Measurements from ENCODE around the gene CDH16.
A peak's percentile ranks its signal among the peaks of the same experiment; 100 is the strongest.

Gene CDH16

GRCh38 chr16:66894948-66895688, 23.6 kb downstream of the CDH16 start:
- DNase-seq (ENCODE audit: low read depth in 2 of 2): peak in 1 of 2 donors; percentile 18

GRCh38 chr16:66894055-66894454, 24.6 kb downstream of the CDH16 start:
- no peak for DNase-seq (ENCODE audit: low read depth in 2 of 2)

GRCh38 chr16:66891797-66892196, 26.9 kb downstream of the CDH16 start:
- DNase-seq (ENCODE audit: low read depth in 2 of 2): no peak

GRCh38 chr16:66891360-66891759, 27.3 kb downstream of the CDH16 start:
- no peak for DNase-seq (ENCODE audit: low read depth in 2 of 2)

- DNase-seq (ENCODE audit: low read depth in 2 of 2): no peak
Measured at GRCh38 chr16:66890799-66891198, 27.9 kb downstream of the CDH16 start.

- DNase-seq (ENCODE audit: low read depth in 2 of 2): no peak
Measured at GRCh38 chr16:66889622-66890021, 29.1 kb downstream of the CDH16 start.

GRCh38 chr16:66888647-66889615, 29.8 kb downstream of the CDH16 start:
- no peak for DNase-seq (ENCODE audit: low read depth in 2 of 2)

GRCh38 chr16:66886914-66887313, 31.8 kb downstream of the CDH16 start:
- no peak for DNase-seq (ENCODE audit: low read depth in 2 of 2)

GRCh38 chr16:66886321-66886720, 32.4 kb downstream of the CDH16 start:
- DNase-seq (ENCODE audit: low read depth in 2 of 2): no peak

GRCh38 chr16:66885491-66885890, 33.2 kb downstream of the CDH16 start:
- DNase-seq (ENCODE audit: low read depth in 2 of 2): no peak

- no peak for DNase-seq (ENCODE audit: low read depth in 2 of 2)
Measured at GRCh38 chr16:66882702-66883101, 36.0 kb downstream of the CDH16 start.

GRCh38 chr16:66881964-66882508, 36.6 kb downstream of the CDH16 start:
- no peak for DNase-seq (ENCODE audit: low read depth in 2 of 2)

- DNase-seq (ENCODE audit: low read depth in 2 of 2): no peak
Measured at GRCh38 chr16:66881560-66881959, 37.1 kb downstream of the CDH16 start.

GRCh38 chr16:66881014-66881417, 37.7 kb downstream of the CDH16 start:
- DNase-seq (ENCODE audit: low read depth in 2 of 2): no peak

- DNase-seq (ENCODE audit: low read depth in 2 of 2): peak; percentile 71 to 80
Measured at GRCh38 chr16:66880288-66881013, 38.2 kb downstream of the CDH16 start, which contains the start of gene PDP2. PDP2 (plus strand) TSS chr16:66880515; CDS start chr16:66884285, 3,770 bp downstream.

- no peak for DNase-seq (ENCODE audit: low read depth in 2 of 2)
Measured at GRCh38 chr16:66878067-66878466, 40.6 kb downstream of the CDH16 start.

GRCh38 chr16:66874079-66874775, 44.5 kb downstream of the CDH16 start:
- DNase-seq (ENCODE audit: low read depth in 2 of 2): no peak

GRCh38 chr16:66873685-66874055, 45.0 kb downstream of the CDH16 start:
- DNase-seq (ENCODE audit: low read depth in 2 of 2): no peak

- peak; percentile 73 to 78 for DNase-seq (ENCODE audit: low read depth in 2 of 2)
Measured at GRCh38 chr16:66872943-66873684, 45.6 kb downstream of the CDH16 start.

GRCh38 chr16:66872559-66872942, 46.1 kb downstream of the CDH16 start:
- DNase-seq (ENCODE audit: low read depth in 2 of 2): no peak
